ENCODE results near the gene ARSB. TPM values are rescaled to one million over a fixed set of nuclear protein-coding genes. Genes with fewer than 3 reads are reported as not detected.
A peak's percentile ranks its signal among the peaks of the same experiment; 100 is the strongest.

Gene ARSB
- total RNA-seq, 2 donors from 2014 or later, result 28.1 TPM

GRCh38 chr5:78838753-78839152 is 146.4 kb downstream of the ARSB start:
- TF ChIP-seq CTCF (conservative IDR thresholded peaks at IDR 0.05), result no peak
- no peak overlapping the region for H3K4me3 Mint-ChIP-seq
- 91 to 95% methylated on average over 2 to 3 of the region's 3 CpGs for WGBS, 2 experiments (ENCODE audit: insufficient coverage in 1 of 2, insufficient read length in 1 of 2)
- peaks cover 13% of the 10 kb centered on the region for H3K4me1 ChIP-seq (ENCODE audit: control insufficient read depth, insufficient read depth, low read length)
- no peaks in the 10 kb centered on the region for H3K36me3 ChIP-seq (ENCODE audit: control insufficient read depth, insufficient read depth, low read length)
- H3K27ac ChIP-seq (ENCODE audit: low read depth, low read length), result no peak overlapping the region
- no peak overlapping the region for H3K27ac Mint-ChIP-seq
- H3K4me3 ChIP-seq (ENCODE audit: low read length), result no peak overlapping the region
- H3K4me1 Mint-ChIP-seq, result peaks cover 31% of the 10 kb centered on the region
- no peaks in the 10 kb centered on the region for H3K27me3 ChIP-seq (ENCODE audit: control insufficient read depth, insufficient read depth, low read length, poor library complexity, severe bottlenecking)
- H3K36me3 Mint-ChIP-seq (ENCODE audit: low read depth), result peaks cover 27% of the 10 kb centered on the region
- peaks cover 29% of the 10 kb centered on the region for H3K9me3 ChIP-seq (ENCODE audit: control insufficient read depth, low read length)
- H3K9ac ChIP-seq (ENCODE audit: extremely low read depth, low read length, poor library complexity, severe bottlenecking), result no peak overlapping the region
- no peaks in the 10 kb centered on the region for H3K27me3 Mint-ChIP-seq (ENCODE audit: insufficient read depth)
- H3K9me3 Mint-ChIP-seq, result peaks cover 14% of the 10 kb centered on the region
- DNase-seq, result peak; percentile 55

DNA sequence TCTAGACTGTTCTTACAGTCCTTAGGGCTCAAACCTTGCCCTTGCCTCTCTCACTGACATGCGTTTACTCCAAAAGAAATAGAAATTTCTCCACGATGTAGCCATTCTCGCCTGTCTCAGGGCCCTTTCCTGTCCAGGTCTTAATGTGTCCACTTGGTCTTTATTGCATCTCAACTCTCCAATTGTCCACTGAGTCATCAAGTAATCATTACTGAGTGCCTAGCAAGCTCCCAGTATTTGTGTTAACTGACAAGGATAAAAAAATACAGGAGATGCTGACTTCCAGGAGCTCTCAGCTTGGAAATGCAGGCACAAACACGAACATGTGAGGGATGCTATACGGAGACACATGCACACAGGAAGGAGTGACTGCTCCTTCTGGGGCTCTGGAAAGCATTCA is 147.3 kb downstream of the ARSB start:
- Histone ChIP-seq H3K27ac (ENCODE audit: low read depth, low read length) (no peak overlapping the region), H3K27me3 (ENCODE audit: control insufficient read depth, insufficient read depth, low read length, poor library complexity, severe bottlenecking) (no peaks in the 10 kb centered on the region), H3K9me3 (ENCODE audit: control insufficient read depth, low read length) (peaks cover 27% of the 10 kb centered on the region), H3K36me3 (ENCODE audit: control insufficient read depth, insufficient read depth, low read length) (no peaks in the 10 kb centered on the region), H3K4me1 (ENCODE audit: control insufficient read depth, insufficient read depth, low read length) (peaks cover 22% of the 10 kb centered on the region), H3K9ac (ENCODE audit: extremely low read depth, low read length, poor library complexity, severe bottlenecking) (no peak overlapping the region), H3K4me3 (ENCODE audit: low read length) (no peak overlapping the region)
- Mint-ChIP-seq H3K27me3 (ENCODE audit: insufficient read depth) (no peaks in the 10 kb centered on the region), H3K27ac (no peak overlapping the region), H3K36me3 (ENCODE audit: low read depth) (peaks cover 26% of the 10 kb centered on the region), H3K4me1 (peaks cover 39% of the 10 kb centered on the region), H3K4me3 (no peak overlapping the region), H3K9me3 (peaks cover 12% of the 10 kb centered on the region)
- no peak for TF ChIP-seq CTCF (conservative IDR thresholded peaks at IDR 0.05)
- DNase-seq, result no peak
- WGBS, 2 experiments (ENCODE audit: insufficient coverage in 1 of 2, insufficient read length in 1 of 2), result 89 to 94% methylated on average over 5 of the region's 5 CpGs

GRCh38 chr5:78835176-78835575 is 149.9 kb downstream of the ARSB start:
- H3K27ac Mint-ChIP-seq, result no peak overlapping the region
- no peak for TF ChIP-seq CTCF (conservative IDR thresholded peaks at IDR 0.05)
- peaks cover 24% of the 10 kb centered on the region for H3K36me3 Mint-ChIP-seq (ENCODE audit: low read depth)
- H3K4me3 Mint-ChIP-seq, result no peak overlapping the region
- DNase-seq, result no peak
- peaks cover 22% of the 10 kb centered on the region for H3K4me1 ChIP-seq (ENCODE audit: control insufficient read depth, insufficient read depth, low read length)
- no peaks in the 10 kb centered on the region for H3K27me3 Mint-ChIP-seq (ENCODE audit: insufficient read depth)
- no peaks in the 10 kb centered on the region for H3K36me3 ChIP-seq (ENCODE audit: control insufficient read depth, insufficient read depth, low read length)
- H3K9me3 Mint-ChIP-seq, result peaks cover 10% of the 10 kb centered on the region
- H3K9ac ChIP-seq (ENCODE audit: extremely low read depth, low read length, poor library complexity, severe bottlenecking), result no peak overlapping the region
- H3K4me3 ChIP-seq (ENCODE audit: low read length), result peak overlapping the region; percentile 44
- H3K4me1 Mint-ChIP-seq, result peaks cover 39% of the 10 kb centered on the region
- no peak overlapping the region for H3K27ac ChIP-seq (ENCODE audit: low read depth, low read length)
- WGBS, 2 experiments (ENCODE audit: insufficient coverage in 1 of 2, insufficient read length in 1 of 2), result 86 to 96% methylated on average over 2 to 9 of the region's 9 CpGs
- peaks cover 17% of the 10 kb centered on the region for H3K9me3 ChIP-seq (ENCODE audit: control insufficient read depth, low read length)
- H3K27me3 ChIP-seq (ENCODE audit: control insufficient read depth, insufficient read depth, low read length, poor library complexity, severe bottlenecking), result no peaks in the 10 kb centered on the region

All from endodermal cell (in vitro differentiated cells).